Measurements from ENCODE around the gene CREM.

DNA sequence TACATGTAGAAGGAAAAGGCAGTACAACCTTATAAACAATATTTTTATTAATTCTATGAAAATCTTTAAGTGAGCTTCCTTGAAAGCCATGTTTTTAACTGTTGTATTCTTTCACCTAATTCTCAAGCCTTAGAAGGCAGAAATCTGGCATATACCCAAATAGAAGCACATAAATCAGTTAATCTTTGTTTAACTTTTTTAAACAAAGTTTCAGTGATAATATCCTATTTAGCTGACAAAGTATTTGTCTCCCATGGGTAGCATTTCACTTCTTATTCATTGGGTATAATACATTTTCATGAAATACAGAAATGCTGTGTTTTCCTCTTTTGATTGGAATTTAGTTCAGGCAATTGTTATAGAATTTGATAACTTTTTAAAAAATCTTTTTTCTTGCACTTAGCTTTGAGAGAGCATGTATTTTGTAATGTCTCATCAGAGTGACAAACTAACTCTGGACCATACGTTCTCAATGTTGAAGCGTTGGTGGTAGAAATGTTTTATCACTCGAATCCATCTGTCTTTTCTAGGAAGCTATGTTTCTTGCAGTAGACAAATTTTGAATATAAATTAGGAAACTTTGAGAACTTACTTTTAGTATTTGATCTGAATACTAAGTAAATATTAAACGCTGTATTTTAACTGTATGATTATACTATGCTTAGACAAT lies 78.1 kb downstream of the CREM start:
- TF ChIP-seq, protein P1, sequence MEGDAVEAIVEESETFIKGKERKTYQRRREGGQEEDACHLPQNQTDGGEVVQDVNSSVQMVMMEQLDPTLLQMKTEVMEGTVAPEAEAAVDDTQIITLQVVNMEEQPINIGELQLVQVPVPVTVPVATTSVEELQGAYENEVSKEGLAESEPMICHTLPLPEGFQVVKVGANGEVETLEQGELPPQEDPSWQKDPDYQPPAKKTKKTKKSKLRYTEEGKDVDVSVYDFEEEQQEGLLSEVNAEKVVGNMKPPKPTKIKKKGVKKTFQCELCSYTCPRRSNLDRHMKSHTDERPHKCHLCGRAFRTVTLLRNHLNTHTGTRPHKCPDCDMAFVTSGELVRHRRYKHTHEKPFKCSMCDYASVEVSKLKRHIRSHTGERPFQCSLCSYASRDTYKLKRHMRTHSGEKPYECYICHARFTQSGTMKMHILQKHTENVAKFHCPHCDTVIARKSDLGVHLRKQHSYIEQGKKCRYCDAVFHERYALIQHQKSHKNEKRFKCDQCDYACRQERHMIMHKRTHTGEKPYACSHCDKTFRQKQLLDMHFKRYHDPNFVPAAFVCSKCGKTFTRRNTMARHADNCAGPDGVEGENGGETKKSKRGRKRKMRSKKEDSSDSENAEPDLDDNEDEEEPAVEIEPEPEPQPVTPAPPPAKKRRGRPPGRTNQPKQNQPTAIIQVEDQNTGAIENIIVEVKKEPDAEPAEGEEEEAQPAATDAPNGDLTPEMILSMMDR (IDR thresholded peaks at IDR 0.05 in 2 of 3, conservative IDR thresholded peaks at IDR 0.05 in 1 of 3; ENCODE audit: borderline replicate concordance in 1 of 3, insufficient read depth in 1 of 3, low read depth in 2 of 3, low read length in 2 of 3), result no peak
- TF ChIP-seq, protein P2, sequence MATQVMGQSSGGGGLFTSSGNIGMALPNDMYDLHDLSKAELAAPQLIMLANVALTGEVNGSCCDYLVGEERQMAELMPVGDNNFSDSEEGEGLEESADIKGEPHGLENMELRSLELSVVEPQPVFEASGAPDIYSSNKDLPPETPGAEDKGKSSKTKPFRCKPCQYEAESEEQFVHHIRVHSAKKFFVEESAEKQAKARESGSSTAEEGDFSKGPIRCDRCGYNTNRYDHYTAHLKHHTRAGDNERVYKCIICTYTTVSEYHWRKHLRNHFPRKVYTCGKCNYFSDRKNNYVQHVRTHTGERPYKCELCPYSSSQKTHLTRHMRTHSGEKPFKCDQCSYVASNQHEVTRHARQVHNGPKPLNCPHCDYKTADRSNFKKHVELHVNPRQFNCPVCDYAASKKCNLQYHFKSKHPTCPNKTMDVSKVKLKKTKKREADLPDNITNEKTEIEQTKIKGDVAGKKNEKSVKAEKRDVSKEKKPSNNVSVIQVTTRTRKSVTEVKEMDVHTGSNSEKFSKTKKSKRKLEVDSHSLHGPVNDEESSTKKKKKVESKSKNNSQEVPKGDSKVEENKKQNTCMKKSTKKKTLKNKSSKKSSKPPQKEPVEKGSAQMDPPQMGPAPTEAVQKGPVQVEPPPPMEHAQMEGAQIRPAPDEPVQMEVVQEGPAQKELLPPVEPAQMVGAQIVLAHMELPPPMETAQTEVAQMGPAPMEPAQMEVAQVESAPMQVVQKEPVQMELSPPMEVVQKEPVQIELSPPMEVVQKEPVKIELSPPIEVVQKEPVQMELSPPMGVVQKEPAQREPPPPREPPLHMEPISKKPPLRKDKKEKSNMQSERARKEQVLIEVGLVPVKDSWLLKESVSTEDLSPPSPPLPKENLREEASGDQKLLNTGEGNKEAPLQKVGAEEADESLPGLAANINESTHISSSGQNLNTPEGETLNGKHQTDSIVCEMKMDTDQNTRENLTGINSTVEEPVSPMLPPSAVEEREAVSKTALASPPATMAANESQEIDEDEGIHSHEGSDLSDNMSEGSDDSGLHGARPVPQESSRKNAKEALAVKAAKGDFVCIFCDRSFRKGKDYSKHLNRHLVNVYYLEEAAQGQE (IDR thresholded peaks at IDR 0.05; ENCODE audit: low read depth), result no peak
- TF ChIP-seq EZH2 (IDR thresholded peaks at IDR 0.05) (no peak), RAD21 (IDR thresholded peaks at IDR 0.05; ENCODE audit: low read depth) (no peak), SIN3A (IDR thresholded peaks at IDR 0.05; ENCODE audit: low read depth) (no peak), TCF7L2 (IDR thresholded peaks at IDR 0.05; ENCODE audit: borderline replicate concordance, extremely low read depth, insufficient read depth, insufficient read length) (no peak), JUND (IDR thresholded peaks at IDR 0.05) (no peak)

All from HCT116 (cell line).